Measurements from ENCODE around the gene GPR152.
"Not testable (repeated sequence)": the region's sequence is repeated elsewhere in the genome, so short reads cannot be mapped to it uniquely, and the experiment has no call there.

Gene GPR152

GRCh38 chr11:67429722-67430121, 22.8 kb downstream of the GPR152 start:
- Histone ChIP-seq H3F3A (ENCODE audit: insufficient read depth, low read length) (no peaks in the 10 kb centered on the region), H3K27me3 (ENCODE audit: insufficient read depth, low read length) (no peaks in the 10 kb centered on the region), H3K79me2 (ENCODE audit: insufficient read depth, low read length) (peaks cover 10% of the 10 kb centered on the region), H3K36me3 (ENCODE audit: insufficient read depth, low read length) (peaks cover 47% of the 10 kb centered on the region; the same call in 1 of the 2 replicates), H3K27ac (ENCODE audit: low read depth, low read length, poor library complexity, severe bottlenecking) (peak overlapping the region; percentile 14), H3K9me2 (ENCODE audit: low read depth, low read length) (no peaks in the 10 kb centered on the region), H3K9ac (ENCODE audit: low read length) (peak overlapping the region; percentile 94; the same call in 1 of the 2 replicates), H3K4me1 (ENCODE audit: insufficient read depth, low read length, severe bottlenecking) (peaks cover 59% of the 10 kb centered on the region), H3K9me3 (ENCODE audit: low read length) (no peaks in the 10 kb centered on the region), H3K4me3 (ENCODE audit: low read depth, low read length, poor library complexity, severe bottlenecking) (peak overlapping the region; percentile 93), H2AFZ (ENCODE audit: low read length) (no peak overlapping the region), H3K4me2 (ENCODE audit: low read length) (peak overlapping the region; percentile 81), H4K20me1 (ENCODE audit: insufficient read depth, low read length) (no peaks in the 10 kb centered on the region)
- TF ChIP-seq CTCF (IDR thresholded peaks at IDR 0.05; ENCODE audit: low read length) (no peak), EZH2 (IDR thresholded peaks at IDR 0.05; ENCODE audit: borderline replicate concordance, low read length) (no peak)

- peaks cover 10% of the 10 kb centered on the region for H3K79me2 ChIP-seq (ENCODE audit: insufficient read depth, low read length)
- TF ChIP-seq CTCF (IDR thresholded peaks at IDR 0.05; ENCODE audit: low read length) (0 out of 2 replicates have a peak, but pooled peaks have one; percentile 5), EZH2 (IDR thresholded peaks at IDR 0.05; ENCODE audit: borderline replicate concordance, low read length) (no peak)
- peaks cover 41% of the 10 kb centered on the region; the same call in 1 of the 2 replicates for H3K36me3 ChIP-seq (ENCODE audit: insufficient read depth, low read length)
- H3F3A ChIP-seq (ENCODE audit: insufficient read depth, low read length): no peaks in the 10 kb centered on the region
- H3K9ac ChIP-seq (ENCODE audit: low read length): peak overlapping the region; percentile 94
- peak overlapping the region; percentile 81 for H3K4me2 ChIP-seq (ENCODE audit: low read length)
- no peaks in the 10 kb centered on the region for H4K20me1 ChIP-seq (ENCODE audit: insufficient read depth, low read length)
- H3K27me3 ChIP-seq (ENCODE audit: insufficient read depth, low read length): no peaks in the 10 kb centered on the region
- H3K4me3 ChIP-seq (ENCODE audit: low read depth, low read length, poor library complexity, severe bottlenecking): peak overlapping the region; percentile 93
- H3K9me2 ChIP-seq (ENCODE audit: low read depth, low read length): no peaks in the 10 kb centered on the region
- H2AFZ ChIP-seq (ENCODE audit: low read length): no peak overlapping the region
- peak overlapping the region; percentile 14 for H3K27ac ChIP-seq (ENCODE audit: low read depth, low read length, poor library complexity, severe bottlenecking)
- no peaks in the 10 kb centered on the region for H3K9me3 ChIP-seq (ENCODE audit: low read length)
- H3K4me1 ChIP-seq (ENCODE audit: insufficient read depth, low read length, severe bottlenecking): peaks cover 54% of the 10 kb centered on the region
These were observed 23.4 kb downstream of the GPR152 start for GRCh38 chr11:67429038-67429668.

- no peak within 1 kb of the TSS for H2AFZ ChIP-seq (ENCODE audit: low read length)
- peak within 1 kb of the TSS; percentile 94 for H3K9ac ChIP-seq (ENCODE audit: low read length)
- TF ChIP-seq CTCF (IDR thresholded peaks at IDR 0.05; ENCODE audit: low read length) (no peak), EZH2 (IDR thresholded peaks at IDR 0.05; ENCODE audit: borderline replicate concordance, low read length) (no peak)
- peaks cover 45% of the 10 kb centered on the region for H3K4me1 ChIP-seq (ENCODE audit: insufficient read depth, low read length, severe bottlenecking)
- no peaks in the 10 kb centered on the region for H3K9me2 ChIP-seq (ENCODE audit: low read depth, low read length)
- H3K27ac ChIP-seq (ENCODE audit: low read depth, low read length, poor library complexity, severe bottlenecking): peak within 1 kb of the TSS; percentile 61
- peaks cover 33% of the 10 kb centered on the region; the same call in 1 of the 2 replicates for H3K36me3 ChIP-seq (ENCODE audit: insufficient read depth, low read length)
- H3K4me2 ChIP-seq (ENCODE audit: low read length): peak within 1 kb of the TSS; percentile 81
- H3K79me2 ChIP-seq (ENCODE audit: insufficient read depth, low read length): peaks cover 10% of the 10 kb centered on the region
- no peaks in the 10 kb centered on the region for H4K20me1 ChIP-seq (ENCODE audit: insufficient read depth, low read length)
- no peaks in the 10 kb centered on the region for H3K9me3 ChIP-seq (ENCODE audit: low read length)
- no peaks in the 10 kb centered on the region for H3K27me3 ChIP-seq (ENCODE audit: insufficient read depth, low read length)
- peak within 1 kb of the TSS; percentile 93 for H3K4me3 ChIP-seq (ENCODE audit: low read depth, low read length, poor library complexity, severe bottlenecking)
- H3F3A ChIP-seq (ENCODE audit: insufficient read depth, low read length): no peaks in the 10 kb centered on the region
These were observed 24.2 kb downstream of the GPR152 start, which contains the start of gene RPS6KB2 for GRCh38 chr11:67428052-67429001. RPS6KB2 (plus strand) TSS chr11:67428494; CDS start chr11:67428546, 52 bp downstream.

GRCh38 chr11:67427364-67427859, 25.1 kb downstream of the GPR152 start:
- peak overlapping the region; percentile 93 for H3K4me3 ChIP-seq (ENCODE audit: low read depth, low read length, poor library complexity, severe bottlenecking)
- not testable (repeated sequence) for H3K9me2 ChIP-seq (ENCODE audit: low read depth, low read length); H3K27me3 ChIP-seq (ENCODE audit: insufficient read depth, low read length); H3K79me2 ChIP-seq (ENCODE audit: insufficient read depth, low read length); H3K9me3 ChIP-seq (ENCODE audit: low read length); H4K20me1 ChIP-seq (ENCODE audit: insufficient read depth, low read length); H3F3A ChIP-seq (ENCODE audit: insufficient read depth, low read length); H2AFZ ChIP-seq (ENCODE audit: low read length)
- H3K4me2 ChIP-seq (ENCODE audit: low read length): peak overlapping the region; percentile 81
- H3K36me3 ChIP-seq (ENCODE audit: insufficient read depth, low read length): peaks cover 24% of the 10 kb centered on the region; the same call in 1 of the 2 replicates
- H3K27ac ChIP-seq (ENCODE audit: low read depth, low read length, poor library complexity, severe bottlenecking): peak overlapping the region; percentile 61
- peaks cover 36% of the 10 kb centered on the region for H3K4me1 ChIP-seq (ENCODE audit: insufficient read depth, low read length, severe bottlenecking)
- H3K9ac ChIP-seq (ENCODE audit: low read length): peak overlapping the region; percentile 94

All from OCI-LY1 (cell line).